ENCODE measurements around the gene SYP. TPM values are rescaled to one million over a fixed set of nuclear protein-coding genes. Genes with fewer than 3 reads are reported as not detected.

SYP gene
- total RNA-seq, 2 experiments from 2014 or later, result 0.79 to 2.9 TPM

DNA sequence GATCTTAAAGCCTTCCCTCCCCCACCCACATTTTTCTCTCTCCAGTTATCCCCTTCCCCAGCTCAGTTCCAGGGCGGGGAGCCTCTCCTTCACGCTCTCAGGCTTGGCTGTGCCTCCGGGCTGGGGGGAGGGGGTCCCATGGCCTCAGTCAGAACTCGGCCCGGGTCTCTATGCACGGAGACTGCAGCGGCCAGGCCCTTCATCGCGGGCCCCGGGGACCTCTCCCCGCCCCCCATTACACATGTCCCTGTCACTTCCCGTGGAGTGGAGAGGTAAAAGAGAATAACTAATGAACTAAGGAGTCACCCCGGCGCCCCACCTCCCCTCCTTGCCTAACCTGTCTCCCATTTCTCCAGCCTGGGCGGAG lies 13.0 kb downstream of the SYP start:
- H2AFZ ChIP-seq (ENCODE audit: low read length), result no peak overlapping the region
- H3K36me3 ChIP-seq (ENCODE audit: insufficient read depth, low read length), result peaks cover 15% of the 10 kb centered on the region
- no peak for DNase-seq (ENCODE audit: low spot score)
- H3K4me3 ChIP-seq (ENCODE audit: low read depth, low read length, poor library complexity, severe bottlenecking), result no peak overlapping the region
- no peaks in the 10 kb centered on the region for H3K9me2 ChIP-seq (ENCODE audit: insufficient read depth, low read length)
- H3K4me1 ChIP-seq (ENCODE audit: insufficient read depth, low read length, poor library complexity, severe bottlenecking), result peaks cover 24% of the 10 kb centered on the region
- TF ChIP-seq EZH2phosphoT487 (IDR thresholded peaks at IDR 0.05; ENCODE audit: borderline replicate concordance, low read depth, low read length), result no peak
- TF ChIP-seq, protein P1, sequence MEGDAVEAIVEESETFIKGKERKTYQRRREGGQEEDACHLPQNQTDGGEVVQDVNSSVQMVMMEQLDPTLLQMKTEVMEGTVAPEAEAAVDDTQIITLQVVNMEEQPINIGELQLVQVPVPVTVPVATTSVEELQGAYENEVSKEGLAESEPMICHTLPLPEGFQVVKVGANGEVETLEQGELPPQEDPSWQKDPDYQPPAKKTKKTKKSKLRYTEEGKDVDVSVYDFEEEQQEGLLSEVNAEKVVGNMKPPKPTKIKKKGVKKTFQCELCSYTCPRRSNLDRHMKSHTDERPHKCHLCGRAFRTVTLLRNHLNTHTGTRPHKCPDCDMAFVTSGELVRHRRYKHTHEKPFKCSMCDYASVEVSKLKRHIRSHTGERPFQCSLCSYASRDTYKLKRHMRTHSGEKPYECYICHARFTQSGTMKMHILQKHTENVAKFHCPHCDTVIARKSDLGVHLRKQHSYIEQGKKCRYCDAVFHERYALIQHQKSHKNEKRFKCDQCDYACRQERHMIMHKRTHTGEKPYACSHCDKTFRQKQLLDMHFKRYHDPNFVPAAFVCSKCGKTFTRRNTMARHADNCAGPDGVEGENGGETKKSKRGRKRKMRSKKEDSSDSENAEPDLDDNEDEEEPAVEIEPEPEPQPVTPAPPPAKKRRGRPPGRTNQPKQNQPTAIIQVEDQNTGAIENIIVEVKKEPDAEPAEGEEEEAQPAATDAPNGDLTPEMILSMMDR (conservative IDR thresholded peaks at IDR 0.05; ENCODE audit: low read length), result no peak
- H3K9me3 ChIP-seq (ENCODE audit: low read length), result no peaks in the 10 kb centered on the region
- peaks cover 16% of the 10 kb centered on the region; the same call in 1 of the 2 replicates for H3K79me2 ChIP-seq (ENCODE audit: insufficient read depth, low read depth, low read length)
- ChIA-PET CTCF (ENCODE audit: unreplicated experiment) (no interaction called here), POLR2A (interaction anchor here (1.4 kb wide), 1 partner anchor 82 kb away, joined by 4 read pairs; no protein-coding TSS in a partner anchor)
- no peak overlapping the region for H3K27ac ChIP-seq (ENCODE audit: low read depth, low read length, poor library complexity, severe bottlenecking)
- BruUV-seq (replicated peaks), result no TSS peak
- H4K20me1 ChIP-seq (ENCODE audit: insufficient read depth, low read length), result no peaks in the 10 kb centered on the region
- H3K4me2 ChIP-seq (ENCODE audit: low read length), result peak overlapping the region; percentile 58; the same call in 1 of the 2 replicates
- intact Hi-C loops (cut with micrococcal nuclease; ENCODE audit: unreplicated experiment), result no loop called here

DNA sequence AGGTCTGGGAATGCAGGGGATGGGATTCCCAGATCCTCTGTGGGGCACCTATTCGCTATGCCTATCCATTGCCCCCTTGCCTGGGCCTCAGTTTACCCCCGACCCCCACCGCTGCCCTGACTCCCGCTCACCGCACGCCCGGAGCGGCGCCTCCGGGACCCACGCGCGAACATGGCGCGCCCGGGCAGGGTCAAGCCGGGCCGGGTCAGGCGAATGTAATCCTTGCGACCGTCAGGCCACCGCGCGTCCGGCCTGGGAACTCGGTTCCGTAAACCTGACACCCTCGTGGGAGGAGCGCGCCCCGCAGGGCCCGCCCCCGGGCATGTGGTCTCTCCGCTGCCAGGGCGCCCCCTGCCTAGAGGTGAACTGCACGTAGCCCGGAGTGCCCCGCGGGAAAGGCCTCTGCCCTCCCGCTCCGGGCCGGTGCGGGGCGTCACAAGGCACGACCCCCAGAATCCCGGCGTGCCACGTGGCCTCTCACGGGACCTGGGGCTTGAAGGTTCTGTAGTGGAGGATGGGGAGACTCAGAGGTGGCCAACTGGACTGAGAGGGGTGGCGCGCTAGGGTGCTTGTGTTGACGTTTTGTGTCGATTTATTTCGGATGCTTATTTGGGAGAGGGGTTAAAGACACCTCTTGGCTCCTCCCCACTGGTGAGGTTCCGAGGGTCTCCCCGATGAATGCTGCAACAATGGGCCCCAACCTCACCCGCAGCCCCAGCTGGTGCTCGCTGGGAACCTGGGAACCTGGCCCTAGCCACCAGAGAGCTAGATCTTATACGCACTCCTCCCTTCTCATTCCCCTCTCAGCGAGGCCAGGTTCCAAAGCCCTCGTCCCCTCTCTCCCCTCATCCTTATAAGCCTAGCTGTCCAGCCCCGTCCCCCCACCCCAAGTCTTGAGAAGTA lies 13.6 kb downstream of the SYP start, which contains the start of gene PRICKLE3:
PRICKLE3 (minus strand) TSS at position 249 of the 903 bp plus-strand sequence; CDS start at position 173, 76 bp downstream.
- Histone ChIP-seq H2AFZ (ENCODE audit: low read length) (peak within 1 kb of the TSS; percentile 46; the same call in 1 of the 2 replicates), H3K9me3 (ENCODE audit: low read length) (no peaks in the 10 kb centered on the region), H3K4me1 (ENCODE audit: insufficient read depth, low read length, poor library complexity, severe bottlenecking) (peaks cover 23% of the 10 kb centered on the region), H3K4me3 (ENCODE audit: low read depth, low read length, poor library complexity, severe bottlenecking) (peak within 1 kb of the TSS; percentile 87), H3K27ac (ENCODE audit: low read depth, low read length, poor library complexity, severe bottlenecking) (peak within 1 kb of the TSS; percentile 33), H3K9me2 (ENCODE audit: insufficient read depth, low read length) (no peaks in the 10 kb centered on the region), H3K4me2 (ENCODE audit: low read length) (peak within 1 kb of the TSS; percentile 92), H4K20me1 (ENCODE audit: insufficient read depth, low read length) (no peaks in the 10 kb centered on the region), H3K79me2 (ENCODE audit: insufficient read depth, low read depth, low read length) (peaks cover 13% of the 10 kb centered on the region; the same call in 1 of the 2 replicates), H3K36me3 (ENCODE audit: insufficient read depth, low read length) (peaks cover 15% of the 10 kb centered on the region)
- ChIA-PET POLR2A (no interaction called here), CTCF (ENCODE audit: unreplicated experiment) (interaction anchor here (1.0 kb wide), 1 partner anchor 20 kb away, joined by 3 read pairs; no protein-coding TSS in a partner anchor)
- BruUV-seq (replicated peaks), result no TSS peak
- TF ChIP-seq EZH2phosphoT487 (IDR thresholded peaks at IDR 0.05; ENCODE audit: borderline replicate concordance, low read depth, low read length), result no peak
- TF ChIP-seq, protein P1 (conservative IDR thresholded peaks at IDR 0.05; ENCODE audit: low read length), result peak; percentile 72
- peak; percentile 87 for DNase-seq (ENCODE audit: low spot score)
- intact Hi-C loops (cut with micrococcal nuclease; ENCODE audit: unreplicated experiment), result no loop called here

All from OCI-LY7 (cell line).